Central memory CD8-positive, alpha-beta T cell (primary cell): ENCODE data around the gene CTSV.
"Not testable (repeated sequence)": the region's sequence is repeated elsewhere in the genome, so short reads cannot be mapped to it uniquely, and the experiment has no call there.

Experiments
- ATAC-seq: fragments of 150-1000 bp; cut with Tn5 transposase; replicated peaks from 2 replicates; pipeline ENCODE4 v1.10.0; 2022; ENCODE audit warnings: mild to moderate bottlenecking, moderate FRiP score, moderate number of reproducible peaks; ENCODE audit not compliant: poor library complexity, severe bottlenecking; ENCODE audit errors: extremely low read depth
- DNase-seq, 2 donors: peaks; one replicate each; pipeline ENCODE4 v3.0.0; 2021; ENCODE audit warnings: low spot score in 2 of 2
- H3K27ac Mint-ChIP-seq: one replicate; pipeline ENCODE4 v1.8.0; 2022; ENCODE audit warnings: low read depth, mild to moderate bottlenecking, moderate library complexity, mixed read lengths
- H3K27me3 Mint-ChIP-seq: one replicate; pipeline ENCODE4 v1.8.0; 2022; ENCODE audit warnings: mixed read lengths
- H3K36me3 Mint-ChIP-seq: one replicate; pipeline ENCODE4 v1.8.0; 2022; ENCODE audit warnings: mild to moderate bottlenecking, moderate library complexity, mixed read lengths; ENCODE audit not compliant: insufficient read depth
- H3K4me1 Mint-ChIP-seq: one replicate; pipeline ENCODE4 v1.8.0; 2022; ENCODE audit warnings: mixed read lengths
- H3K4me3 Mint-ChIP-seq: one replicate; pipeline ENCODE4 v1.8.0; 2022; ENCODE audit warnings: mild to moderate bottlenecking, moderate library complexity, mixed read lengths
- H3K9me3 Mint-ChIP-seq: one replicate; pipeline ENCODE4 v1.8.0; 2022; ENCODE audit warnings: mixed read lengths

CTSV gene

DNA sequence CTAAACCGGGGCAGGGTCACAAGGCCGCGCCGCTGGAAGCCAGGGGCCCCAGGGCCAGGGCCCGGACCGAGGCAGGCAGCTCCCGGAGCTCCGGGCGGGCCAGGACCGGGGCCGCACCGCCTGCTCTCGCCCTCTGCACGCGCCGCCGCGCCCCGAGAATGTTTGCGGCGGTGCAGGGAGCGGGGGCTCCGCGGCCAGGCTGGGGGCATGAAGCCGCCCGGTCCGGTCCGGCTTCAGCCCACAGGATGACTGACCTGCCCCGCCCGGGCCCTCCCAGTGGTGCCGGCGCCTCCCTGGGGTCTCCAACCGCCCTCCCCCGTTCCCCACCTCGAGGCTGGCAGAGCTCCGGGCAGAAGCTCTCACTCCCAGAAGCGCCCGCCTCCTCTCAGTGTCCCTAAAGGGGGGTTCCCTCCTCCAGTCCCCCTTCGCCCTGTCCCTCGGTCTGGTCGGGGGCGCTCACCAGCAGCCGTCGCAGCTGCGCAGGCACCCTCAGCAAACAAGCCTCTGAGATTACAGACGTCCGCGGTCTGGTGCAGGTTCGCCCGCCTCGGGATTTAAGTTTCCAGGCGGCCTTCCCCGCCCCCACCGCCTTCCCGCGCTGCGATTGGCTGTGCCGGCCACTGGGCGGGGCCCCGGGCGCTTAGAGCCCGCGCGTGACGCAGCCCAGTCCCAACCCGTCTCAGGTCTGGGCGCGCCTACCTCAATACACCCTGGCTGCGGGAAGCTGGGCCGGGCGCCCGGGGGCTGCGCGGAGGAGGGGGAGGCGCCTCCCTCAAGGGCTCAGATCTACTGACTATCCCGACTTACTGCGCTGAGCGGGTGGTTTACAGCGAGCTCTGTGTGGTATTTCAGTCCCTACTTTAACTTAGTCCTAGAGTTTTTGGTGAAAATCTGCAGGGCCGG, at the start of gene CTSV:
TSS of gene CTSV (minus strand) at position 532 of the 903 bp plus-strand sequence. CDS start 1,099 bp downstream, outside the sequence.
- Mint-ChIP-seq H3K4me3 (peak within 1 kb of the TSS; percentile 67), H3K27me3 (peaks cover 83% of the 10 kb centered on the region), H3K9me3 (no peaks in the 10 kb centered on the region), H3K36me3 (peaks cover 3% of the 10 kb centered on the region), H3K27ac (no peak within 1 kb of the TSS), H3K4me1 (peaks cover 8% of the 10 kb centered on the region)
- DNase-seq (peak; percentile 24 to 29), ATAC-seq (peak; percentile 91)

GRCh38 chr9:97087668-97088215, 48.8 kb upstream of the CTSV start:
- not testable (repeated sequence) for H3K36me3 Mint-ChIP-seq, H3K4me1 Mint-ChIP-seq, H3K27ac Mint-ChIP-seq, H3K4me3 Mint-ChIP-seq, H3K9me3 Mint-ChIP-seq, ATAC-seq, DNase-seq
- H3K27me3 Mint-ChIP-seq: peaks cover 81% of the 10 kb centered on the region

DNA sequence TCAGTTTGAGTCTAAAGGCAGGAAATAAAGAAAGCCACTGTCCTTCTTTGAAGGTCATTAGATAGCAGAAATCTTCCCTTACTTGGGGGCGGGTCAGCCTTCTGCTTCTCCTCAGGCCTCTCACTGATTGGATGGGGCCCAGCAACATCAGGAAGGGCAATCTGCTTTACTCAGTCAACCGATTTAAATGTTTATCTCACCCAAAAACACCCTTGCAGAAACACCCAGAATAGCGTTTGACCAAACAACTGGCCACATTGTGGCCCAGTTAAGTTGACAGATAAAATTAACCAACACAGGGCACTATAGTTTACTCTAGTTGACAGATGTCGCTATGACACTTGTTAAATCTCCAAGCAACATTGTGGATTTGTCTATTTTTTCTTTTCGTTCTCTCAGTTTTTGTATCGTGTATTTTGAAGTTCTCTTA, 45.6 kb upstream of the CTSV start:
- not testable (repeated sequence) for H3K9me3 Mint-ChIP-seq, H3K4me1 Mint-ChIP-seq, ATAC-seq, H3K36me3 Mint-ChIP-seq, H3K4me3 Mint-ChIP-seq, H3K27ac Mint-ChIP-seq, DNase-seq
- H3K27me3 Mint-ChIP-seq: peaks cover 84% of the 10 kb centered on the region

GRCh38 chr9:97078362-97078761, 39.4 kb upstream of the CTSV start:
- Mint-ChIP-seq H3K9me3 (no peaks in the 10 kb centered on the region), H3K4me1 (no peaks in the 10 kb centered on the region), H3K27me3 (peaks cover 78% of the 10 kb centered on the region), H3K36me3 (no peaks in the 10 kb centered on the region), H3K27ac (no peak overlapping the region), H3K4me3 (no peak overlapping the region)
- DNase-seq: no peak
- no peak for ATAC-seq

DNA sequence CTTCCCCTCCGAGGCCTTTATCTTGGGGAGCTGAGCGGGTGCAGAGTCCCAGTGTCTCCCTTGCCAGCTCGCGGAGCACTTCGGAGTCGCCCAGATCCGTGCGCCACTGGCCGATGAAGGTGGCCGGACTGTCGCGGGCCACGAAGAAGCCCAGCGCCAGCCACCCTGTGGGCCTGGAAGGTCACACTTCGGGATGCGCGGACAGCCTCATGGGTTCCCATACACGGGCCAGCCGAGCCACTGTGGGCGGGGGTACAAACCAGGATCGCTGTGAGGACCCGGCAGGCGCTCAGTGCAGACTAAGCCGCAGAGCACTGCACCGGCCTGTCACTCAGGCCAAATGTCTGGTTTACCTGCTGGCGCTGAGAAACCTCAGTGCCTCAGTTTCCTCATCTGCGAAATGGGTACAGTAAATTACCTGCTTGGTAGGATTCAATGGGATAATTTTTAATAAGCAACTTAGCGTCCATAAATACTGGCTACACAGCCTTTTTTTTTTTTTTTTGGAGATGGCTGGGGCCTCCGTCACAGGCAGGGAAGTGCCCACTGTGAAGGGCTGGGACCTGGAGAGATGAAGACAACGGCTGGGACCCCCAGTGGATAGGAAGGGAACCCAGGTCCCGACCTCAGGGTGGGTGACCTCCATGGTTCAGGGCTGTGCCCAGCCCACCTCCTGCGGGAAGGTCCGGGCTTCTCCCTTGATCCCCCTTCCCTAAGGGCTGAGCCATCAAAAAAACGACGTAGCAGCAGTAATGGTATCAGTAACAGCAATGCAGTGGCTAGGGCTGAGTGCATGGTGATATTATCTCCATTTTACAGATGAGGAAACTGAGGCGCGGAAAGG, 38.7 kb upstream of the CTSV start:
- Mint-ChIP-seq H3K4me1 (no peaks in the 10 kb centered on the region), H3K4me3 (no peak overlapping the region), H3K9me3 (no peaks in the 10 kb centered on the region), H3K27me3 (peaks cover 81% of the 10 kb centered on the region), H3K27ac (no peak overlapping the region), H3K36me3 (no peaks in the 10 kb centered on the region)
- no peak for DNase-seq
- no peak for ATAC-seq

GRCh38 chr9:97076731-97077451, 37.9 kb upstream of the CTSV start:
- H3K27me3 Mint-ChIP-seq: peaks cover 81% of the 10 kb centered on the region

GRCh38 chr9:97076238-97076637, 37.3 kb upstream of the CTSV start:
- Mint-ChIP-seq H3K4me3 (no peak overlapping the region), H3K27me3 (peaks cover 81% of the 10 kb centered on the region), H3K4me1 (no peaks in the 10 kb centered on the region), H3K36me3 (no peaks in the 10 kb centered on the region), H3K9me3 (no peaks in the 10 kb centered on the region), H3K27ac (no peak overlapping the region)
- no peak for ATAC-seq
- no peak for DNase-seq

More at GRCh38 chr9:97076731-97077451, 37.9 kb upstream of the CTSV start:
- ATAC-seq, H3K4me3 Mint-ChIP-seq, H3K27ac Mint-ChIP-seq, H3K36me3 Mint-ChIP-seq, H3K4me1 Mint-ChIP-seq, DNase-seq, H3K9me3 Mint-ChIP-seq: not testable (repeated sequence)

- Mint-ChIP-seq H3K27me3 (peaks cover 81% of the 10 kb centered on the region), H3K9me3 (no peaks in the 10 kb centered on the region), H3K36me3 (no peaks in the 10 kb centered on the region), H3K4me3 (no peak overlapping the region), H3K27ac (no peak overlapping the region), H3K4me1 (no peaks in the 10 kb centered on the region)
- ATAC-seq: no peak
- no peak for DNase-seq
Observed at GRCh38 chr9:97075289-97075985, 36.5 kb upstream of the CTSV start.

- no peaks in the 10 kb centered on the region for H3K4me1 Mint-ChIP-seq
- no peak overlapping the region for H3K27ac Mint-ChIP-seq
- no peak overlapping the region for H3K4me3 Mint-ChIP-seq
- H3K27me3 Mint-ChIP-seq: peaks cover 71% of the 10 kb centered on the region
- DNase-seq (no peak), ATAC-seq (no peak)
- no peaks in the 10 kb centered on the region for H3K9me3 Mint-ChIP-seq
- no peaks in the 10 kb centered on the region for H3K36me3 Mint-ChIP-seq
Observed at GRCh38 chr9:97073506-97073905, 34.6 kb upstream of the CTSV start.

DNA sequence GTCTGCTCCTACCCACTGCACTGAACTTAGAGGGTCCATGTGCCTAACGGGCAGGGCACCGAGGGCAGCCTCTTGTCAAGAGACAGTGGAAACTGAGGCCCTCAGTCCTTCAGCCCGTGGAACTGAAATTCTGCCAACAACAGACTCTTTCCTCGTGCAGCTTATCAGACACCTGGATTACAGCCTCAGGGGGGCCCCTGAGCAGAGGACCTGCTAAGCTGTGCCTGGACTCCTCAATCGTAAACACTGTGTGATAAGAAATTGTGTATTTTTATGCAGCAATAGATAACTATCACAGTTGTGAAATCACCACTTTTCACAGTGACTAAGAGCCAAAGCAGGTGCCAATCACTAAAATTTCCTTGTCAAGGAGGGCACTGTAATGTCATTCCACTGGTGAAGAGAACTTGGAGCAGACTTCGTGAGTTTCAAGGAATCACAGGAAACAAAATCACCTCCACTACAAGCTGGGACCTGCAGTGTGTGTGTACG, 33.4 kb upstream of the CTSV start:
- ATAC-seq (no peak), DNase-seq (no peak)
- no peaks in the 10 kb centered on the region for H3K36me3 Mint-ChIP-seq
- no peak overlapping the region for H3K4me3 Mint-ChIP-seq
- no peak overlapping the region for H3K27ac Mint-ChIP-seq
- no peaks in the 10 kb centered on the region for H3K4me1 Mint-ChIP-seq
- peaks cover 76% of the 10 kb centered on the region for H3K27me3 Mint-ChIP-seq
- H3K9me3 Mint-ChIP-seq: no peaks in the 10 kb centered on the region

- not testable (repeated sequence) for H3K4me3 Mint-ChIP-seq, ATAC-seq, H3K9me3 Mint-ChIP-seq, H3K36me3 Mint-ChIP-seq, H3K27ac Mint-ChIP-seq, H3K4me1 Mint-ChIP-seq, DNase-seq
- H3K27me3 Mint-ChIP-seq: peaks cover 76% of the 10 kb centered on the region
Observed at GRCh38 chr9:97070325-97070724, 31.4 kb upstream of the CTSV start.
